Endothelial cell of umbilical vein (primary cell): ENCODE results near the gene EEF1AKMT2. TPM values are rescaled to one million over a fixed set of nuclear protein-coding genes. Genes with fewer than 3 reads are reported as not detected.

ENCODE experiments used
- BruUV-seq: library from RNA; stranded (reverse); fragments of 400-500 nt; replicated peaks from 2 replicates; lab custom pipeline; 2021; lab: Mats Ljungman, UMichigan
- CTCF ChIA-PET: fragments of 300-600, 350-600 bp; sonication (Branson Sonifier 250); formaldehyde crosslinking; loops from one replicate; lab custom pipeline; 2021; ENCODE audit warnings: antibody characterized with exemption, inconsistent platforms; lab: Charles Lee
- POLR2A ChIA-PET: fragments of 300-600, 350-600 bp; sonication (Branson Sonifier 250); formaldehyde crosslinking; loops from one replicate; lab custom pipeline; 2021; ENCODE audit warnings: antibody characterized with exemption, inconsistent platforms; lab: Charles Lee
- DNase-seq: peaks from one replicate; pipeline ENCODE4 v3.0.0-alpha.2; 2011; ENCODE audit warnings: low read depth, low spot score
- FAIRE-seq: peaks from 2 replicates; lab custom pipeline; 2011; peaks lifted over from hg19 to GRCh38; lab: Jason Lieb, UNC
- H2AFZ ChIP-seq: 2 replicates; pipeline ENCODE4 v1.6.0; 2012; ENCODE audit warnings: low read depth, low read length, control low read depth, inconsistent platforms
- H3K27ac ChIP-seq: 2 replicates; pipeline ENCODE4 v1.5.1; 2011; ENCODE audit warnings: low read depth, mild to moderate bottlenecking, control low read depth, low read length, moderate library complexity; ENCODE audit not compliant: insufficient read depth
- H3K27me3 ChIP-seq, 2 experiments: 2 replicates each; pipeline versions ENCODE4 v1.6.0 to v1.6.1; 2011; ENCODE audit warnings: low read length in 2 of 2, mixed read lengths in 1 of 2; ENCODE audit not compliant: control insufficient read depth in 2 of 2, insufficient read depth in 2 of 2
- H3K36me3 ChIP-seq, 2 experiments: 2 replicates in 1 of 2; 3 replicates in 1 of 2; pipeline ENCODE4 v1.5.1; 2011; ENCODE audit warnings: low read length in 2 of 2, mild to moderate bottlenecking in 1 of 2, moderate library complexity in 1 of 2; ENCODE audit not compliant: control insufficient read depth in 2 of 2, insufficient read depth in 2 of 2; ENCODE audit errors: extremely low read depth in 1 of 2
- H3K4me1 ChIP-seq: 3 replicates; pipeline ENCODE4 v1.5.1; 2011; ENCODE audit warnings: mild to moderate bottlenecking, low read length; ENCODE audit not compliant: control insufficient read depth, insufficient read depth; ENCODE audit errors: extremely low read depth
- H3K4me2 ChIP-seq: 2 replicates; pipeline ENCODE4 v1.6.1; 2011; ENCODE audit warnings: low read length, control low read depth, mixed read lengths; ENCODE audit not compliant: insufficient read depth
- H3K4me3 ChIP-seq, 3 experiments: fragments of 200-600 bp in 1 of 3; sonication (generic), shearing (Covaris generic) in 1 of 3; replicated peaks in 1 of 3; 2 replicates each; pipeline ENCODE4 v1.5.1; 2011 to 2016; ENCODE audit warnings: control low read depth in 3 of 3, low read length in 3 of 3, mild to moderate bottlenecking in 2 of 3, inconsistent platforms in 1 of 3, low read depth in 1 of 3, moderate library complexity in 1 of 3; ENCODE audit not compliant: insufficient read depth in 1 of 3
- H3K79me2 ChIP-seq: 2 replicates; pipeline ENCODE4 v1.6.0; 2012; ENCODE audit warnings: low read length, inconsistent platforms; ENCODE audit not compliant: control insufficient read depth, insufficient read depth
- H3K9ac ChIP-seq: replicated peaks from 2 replicates; pipeline ENCODE3; 2011; ENCODE audit warnings: low read length, control low read depth; ENCODE audit not compliant: insufficient read depth; ENCODE audit errors: extremely low read depth
- H3K9me1 ChIP-seq: replicated peaks from 3 replicates; pipeline ENCODE4 v1.6.0; 2011; ENCODE audit warnings: mild to moderate bottlenecking, low read length; ENCODE audit not compliant: control insufficient read depth, insufficient read depth; ENCODE audit errors: extremely low read depth
- H3K9me3 ChIP-seq: replicated peaks from 2 replicates; pipeline ENCODE4 v1.5.1; 2012; ENCODE audit warnings: low read length, inconsistent platforms; ENCODE audit not compliant: control insufficient read depth, insufficient read depth
- H4K20me1 ChIP-seq: replicated peaks from 2 replicates; pipeline ENCODE3; 2011; ENCODE audit warnings: mild to moderate bottlenecking, low read length; ENCODE audit not compliant: control insufficient read depth, insufficient read depth; ENCODE audit errors: extremely low read depth
- EZH2 ChIP-seq: IDR thresholded peaks from 2 replicates; pipeline ENCODE4 v1.6.1; 2012; ENCODE audit warnings: borderline replicate concordance, low read depth, mild to moderate bottlenecking, moderate library complexity, low read length, inconsistent platforms; ENCODE audit not compliant: severe bottlenecking
- FOS ChIP-seq: IDR thresholded peaks from 2 replicates; pipeline ENCODE4 v1.6.1; 2011; ENCODE audit warnings: mild to moderate bottlenecking, low read length, moderate library complexity, borderline replicate concordance; ENCODE audit not compliant: insufficient read depth
- GATA2 ChIP-seq: IDR thresholded peaks from 2 replicates; pipeline ENCODE4 v1.7.0; 2011; ENCODE audit warnings: low read depth, mild to moderate bottlenecking, moderate library complexity, mixed read lengths, low read length; ENCODE audit not compliant: insufficient read length, insufficient read depth
- JUN ChIP-seq: IDR thresholded peaks from 2 replicates; pipeline ENCODE4 v1.6.1; 2011; ENCODE audit warnings: borderline replicate concordance, low read depth; ENCODE audit not compliant: insufficient read length, insufficient read depth
- MAX ChIP-seq: IDR thresholded peaks from 2 replicates; pipeline ENCODE4 v1.6.1; 2011; ENCODE audit not compliant: insufficient read depth, insufficient read length
- MYC ChIP-seq: IDR thresholded peaks from one replicate; pipeline ENCODE4 v1.6.1; 2011; ENCODE audit warnings: mild to moderate bottlenecking, low read depth, low read length
- POLR2A ChIP-seq: IDR thresholded peaks from 2 replicates; pipeline ENCODE4 v1.6.1; 2012; ENCODE audit warnings: low read depth, mild to moderate bottlenecking, control low read depth, low read length
- POLR2AphosphoS5 ChIP-seq: IDR thresholded peaks from 2 replicates; pipeline ENCODE4 v1.6.1; 2012; ENCODE audit warnings: low read depth, mild to moderate bottlenecking, control low read depth, low read length, moderate library complexity; ENCODE audit not compliant: insufficient read depth
- dilution Hi-C: fragments of 300-500 bp; cut with MboI; formaldehyde crosslinking; loops from one replicate; pipeline ENCODE4 v1.15.0; 2019; ENCODE audit warnings: low sequenced_read_pairs; ENCODE audit not compliant: extremely low pct_ligation_motif_present
- intact Hi-C: fragments of 100-400 bp; cut with micrococcal nuclease; formaldehyde crosslinking; loops from one replicate; pipeline ENCODE4 v1.10.0; 2022
- polyA plus RNA-seq, 4 experiments: library from polyadenylated mRNA; depleted of rRNA in 3 of 4; stranded (reverse) in 3 of 4; unstranded in 1 of 4; fragments of >200 nt; gene quantifications; 2 replicates each; pipeline versions ENCODE4 v1.2.1 to v1.2.3, GENCODE V29; 2011 to 2012; ENCODE audit warnings: missing spikeins in 1 of 4
- total RNA-seq: library from RNA; stranded (reverse); gene quantifications from 2 replicates; pipeline ENCODE4 v1.2.3, GENCODE V29; 2021
- TF ChIP-seq, protein P1 (sequence below), 2 donors: IDR thresholded peaks; 1 replicate in 1 of 2; 2 replicates in 1 of 2; pipeline ENCODE4 v1.5.1; 2011; ENCODE audit warnings: low read length in 2 of 2, mild to moderate bottlenecking in 2 of 2, moderate library complexity in 2 of 2, control low read depth in 1 of 2, inconsistent platforms in 1 of 2, low read depth in 1 of 2; ENCODE audit not compliant: insufficient read depth in 1 of 2; ENCODE audit errors: extremely low read depth in 1 of 2

Gene EEF1AKMT2
- total and polyA plus RNA-seq, 2 donors (not counting 3 experiments of a cell fraction or from before 2014, with no cell fraction given): 8.5 to 21.3 TPM

DNA sequence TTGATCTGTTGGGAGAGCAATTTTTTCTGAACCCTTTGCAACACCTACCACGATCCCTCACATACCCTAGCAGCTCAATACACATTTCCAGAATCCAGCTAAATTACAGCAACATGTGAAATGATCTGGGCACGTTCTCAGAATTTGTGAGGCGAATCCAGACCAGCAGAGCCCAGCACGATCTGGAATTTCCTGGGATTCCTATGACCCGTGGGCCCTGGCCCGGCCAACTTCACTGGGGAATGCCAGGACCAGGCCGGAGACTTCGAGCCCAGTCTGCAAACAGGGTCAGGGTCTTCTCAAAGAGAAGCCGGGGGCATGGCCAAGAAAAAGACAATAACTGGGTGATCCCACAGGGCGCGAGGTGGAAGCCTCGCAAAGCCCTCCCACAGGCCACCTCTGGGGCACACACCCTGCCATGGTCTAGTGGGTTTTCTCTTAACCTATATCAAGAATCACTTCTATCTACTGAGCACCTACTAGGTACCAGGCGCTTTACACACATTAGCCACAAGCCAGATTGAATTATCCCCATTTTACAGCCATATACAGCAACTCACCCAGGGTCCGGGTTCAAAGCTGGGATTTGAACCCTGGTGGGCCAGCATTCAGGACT lies 81.3 kb downstream of the EEF1AKMT2 start:
- no peak overlapping the region for H3K27ac ChIP-seq
- DNase-seq (no peak), FAIRE-seq (no peak)
- no peak overlapping the region for H3K4me2 ChIP-seq
- ChIA-PET CTCF (no interaction called here), POLR2A (no interaction called here)
- no peaks in the 10 kb centered on the region for H3K36me3 ChIP-seq
- H4K20me1 ChIP-seq: no peaks in the 10 kb centered on the region
- peaks cover 12% of the 10 kb centered on the region for H3K4me1 ChIP-seq
- no peaks in the 10 kb centered on the region for H3K27me3 ChIP-seq
- no peaks in the 10 kb centered on the region for H3K9me3 ChIP-seq
- H3K9ac ChIP-seq: no peak overlapping the region
- BruUV-seq: no TSS peak
- H3K4me3 ChIP-seq: no peak overlapping the region
- dilution Hi-C loops: no loop called here
- intact Hi-C loops: no loop called here
- H3K79me2 ChIP-seq: peaks cover 4% of the 10 kb centered on the region
- TF ChIP-seq EZH2 (no peak), POLR2AphosphoS5 (no peak), GATA2 (no peak), POLR2A (no peak), FOS (no peak), MAX (no peak), MYC (no peak), JUN (no peak)
- TF ChIP-seq, protein P1, sequence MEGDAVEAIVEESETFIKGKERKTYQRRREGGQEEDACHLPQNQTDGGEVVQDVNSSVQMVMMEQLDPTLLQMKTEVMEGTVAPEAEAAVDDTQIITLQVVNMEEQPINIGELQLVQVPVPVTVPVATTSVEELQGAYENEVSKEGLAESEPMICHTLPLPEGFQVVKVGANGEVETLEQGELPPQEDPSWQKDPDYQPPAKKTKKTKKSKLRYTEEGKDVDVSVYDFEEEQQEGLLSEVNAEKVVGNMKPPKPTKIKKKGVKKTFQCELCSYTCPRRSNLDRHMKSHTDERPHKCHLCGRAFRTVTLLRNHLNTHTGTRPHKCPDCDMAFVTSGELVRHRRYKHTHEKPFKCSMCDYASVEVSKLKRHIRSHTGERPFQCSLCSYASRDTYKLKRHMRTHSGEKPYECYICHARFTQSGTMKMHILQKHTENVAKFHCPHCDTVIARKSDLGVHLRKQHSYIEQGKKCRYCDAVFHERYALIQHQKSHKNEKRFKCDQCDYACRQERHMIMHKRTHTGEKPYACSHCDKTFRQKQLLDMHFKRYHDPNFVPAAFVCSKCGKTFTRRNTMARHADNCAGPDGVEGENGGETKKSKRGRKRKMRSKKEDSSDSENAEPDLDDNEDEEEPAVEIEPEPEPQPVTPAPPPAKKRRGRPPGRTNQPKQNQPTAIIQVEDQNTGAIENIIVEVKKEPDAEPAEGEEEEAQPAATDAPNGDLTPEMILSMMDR (IDR thresholded peaks at IDR 0.05; ENCODE audit: extremely low read depth in 1 of 2, insufficient read depth in 1 of 2, low read depth in 1 of 2, low read length in 2 of 2): no peak
- H3K9me1 ChIP-seq: no peaks in the 10 kb centered on the region
- no peak overlapping the region for H2AFZ ChIP-seq
